RKO (cell line): ENCODE measurements around the gene GOSR2.

Experiments used
- DNase-seq: peaks from one replicate; pipeline ENCODE4 v3.0.0-alpha.2; 2016; ENCODE audit warnings: low spot score

The GOSR2 gene

GRCh38 chr17:46922804-46923635, at the start of gene GOSR2:
Gene GOSR2, plus strand, starts transcription at chr17:46923160. Its CDS starts 33 bp downstream, at chr17:46923193.
- DNase-seq, result peak; percentile 91

GRCh38 chr17:46873941-46874645, 48.9 kb upstream of the GOSR2 start:
- DNase-seq, result no peak

- no peak for DNase-seq
Observed at GRCh38 chr17:46874906-46875305, 48.1 kb upstream of the GOSR2 start.

- no peak for DNase-seq
Observed at GRCh38 chr17:46875849-46876352, 47.1 kb upstream of the GOSR2 start.

- no peak for DNase-seq
Observed at GRCh38 chr17:46876353-46876887, 46.5 kb upstream of the GOSR2 start.

GRCh38 chr17:46876926-46877325, 46.0 kb upstream of the GOSR2 start:
- no peak for DNase-seq

- no peak for DNase-seq
Observed at GRCh38 chr17:46877466-46877865, 45.5 kb upstream of the GOSR2 start.

GRCh38 chr17:46878055-46878454, 44.9 kb upstream of the GOSR2 start:
- DNase-seq, result no peak

GRCh38 chr17:46879101-46879500, 43.9 kb upstream of the GOSR2 start:
- no peak for DNase-seq

GRCh38 chr17:46881015-46881414, 41.9 kb upstream of the GOSR2 start:
- no peak for DNase-seq

GRCh38 chr17:46882666-46883065, 40.3 kb upstream of the GOSR2 start:
- DNase-seq, result no peak

GRCh38 chr17:46883871-46884520, 39.0 kb upstream of the GOSR2 start:
- no peak for DNase-seq

- no peak for DNase-seq
Observed at GRCh38 chr17:46884552-46884951, 38.4 kb upstream of the GOSR2 start.

GRCh38 chr17:46885415-46886309, 37.3 kb upstream of the GOSR2 start:
- no peak for DNase-seq

GRCh38 chr17:46886310-46886663, 36.7 kb upstream of the GOSR2 start:
- no peak for DNase-seq

- no peak for DNase-seq
Observed at GRCh38 chr17:46887717-46888116, 35.2 kb upstream of the GOSR2 start.

- no peak for DNase-seq
Observed at GRCh38 chr17:46888727-46889126, 34.2 kb upstream of the GOSR2 start.

- DNase-seq, result no peak
Observed at GRCh38 chr17:46889519-46889918, 33.4 kb upstream of the GOSR2 start.

- DNase-seq, result no peak
Observed at GRCh38 chr17:46889992-46890564, 32.9 kb upstream of the GOSR2 start.

- DNase-seq, result no peak
Observed at GRCh38 chr17:46890638-46891037, 32.3 kb upstream of the GOSR2 start.

GRCh38 chr17:46892192-46892703, 30.7 kb upstream of the GOSR2 start:
- no peak for DNase-seq
